Measurements from ENCODE around the gene HSF2BP. TPM values are rescaled to one million over a fixed set of nuclear protein-coding genes. Genes with fewer than 3 reads are reported as not detected.

The HSF2BP gene
- total RNA-seq, 1 experiment from 2014 or later, result 4.6 TPM

DNA sequence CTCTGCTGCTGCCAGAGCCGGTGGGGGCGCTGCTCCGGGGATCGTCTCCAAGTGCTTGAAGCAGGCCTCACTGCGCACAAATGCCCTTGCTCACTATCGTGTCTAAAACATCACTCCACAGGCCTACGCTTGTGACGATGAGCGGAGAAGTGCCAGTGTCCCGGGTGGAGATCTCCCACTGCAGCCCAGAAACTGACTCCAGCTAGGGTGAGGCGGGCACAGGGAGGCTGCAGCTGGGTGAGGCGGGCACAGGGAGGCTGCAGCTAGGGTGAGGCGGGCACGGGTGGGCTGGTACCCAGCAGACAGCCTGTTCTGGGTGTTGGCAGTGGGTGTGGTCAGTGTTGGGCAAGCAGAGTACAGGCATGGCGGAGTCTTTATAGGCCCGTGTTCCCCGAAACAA, 36.9 kb upstream of the HSF2BP start:
- CTCF ChIA-PET, result no interaction called here
- H3K9me2 ChIP-seq (ENCODE audit: insufficient read depth), result no peaks in the 10 kb centered on the region
- H3K4me2 ChIP-seq, result no peak overlapping the region
- no peak overlapping the region for H3K4me3 ChIP-seq
- DNase-seq, result no peak
- no peaks in the 10 kb centered on the region for H3K36me3 ChIP-seq (ENCODE audit: low read depth)
- H3K27ac ChIP-seq, result no peak overlapping the region
- H3K27me3 ChIP-seq (ENCODE audit: insufficient read depth, low read depth), result no peaks in the 10 kb centered on the region
- H4K20me1 ChIP-seq (ENCODE audit: insufficient read depth), result no peaks in the 10 kb centered on the region
- intact Hi-C loops (cut with micrococcal nuclease; ENCODE audit: unreplicated experiment), result no loop called here
- no peaks in the 10 kb centered on the region for H3K9me3 ChIP-seq (ENCODE audit: insufficient read depth, low read depth)
- BruUV-seq (replicated peaks), result no TSS peak
- no peaks in the 10 kb centered on the region for H3F3A ChIP-seq (ENCODE audit: insufficient read depth, low read depth)
- POLR2A ChIA-PET (ENCODE audit: unreplicated experiment), result no interaction called here
- no peaks in the 10 kb centered on the region for H3K79me2 ChIP-seq (ENCODE audit: low read depth)
- no peaks in the 10 kb centered on the region for H3K4me1 ChIP-seq (replicated peaks; ENCODE audit: insufficient read depth)
- no peak overlapping the region for H2AFZ ChIP-seq
- no peak for TF ChIP-seq EZH2 (IDR thresholded peaks at IDR 0.05; ENCODE audit: low read depth)
- TF ChIP-seq, protein P1, sequence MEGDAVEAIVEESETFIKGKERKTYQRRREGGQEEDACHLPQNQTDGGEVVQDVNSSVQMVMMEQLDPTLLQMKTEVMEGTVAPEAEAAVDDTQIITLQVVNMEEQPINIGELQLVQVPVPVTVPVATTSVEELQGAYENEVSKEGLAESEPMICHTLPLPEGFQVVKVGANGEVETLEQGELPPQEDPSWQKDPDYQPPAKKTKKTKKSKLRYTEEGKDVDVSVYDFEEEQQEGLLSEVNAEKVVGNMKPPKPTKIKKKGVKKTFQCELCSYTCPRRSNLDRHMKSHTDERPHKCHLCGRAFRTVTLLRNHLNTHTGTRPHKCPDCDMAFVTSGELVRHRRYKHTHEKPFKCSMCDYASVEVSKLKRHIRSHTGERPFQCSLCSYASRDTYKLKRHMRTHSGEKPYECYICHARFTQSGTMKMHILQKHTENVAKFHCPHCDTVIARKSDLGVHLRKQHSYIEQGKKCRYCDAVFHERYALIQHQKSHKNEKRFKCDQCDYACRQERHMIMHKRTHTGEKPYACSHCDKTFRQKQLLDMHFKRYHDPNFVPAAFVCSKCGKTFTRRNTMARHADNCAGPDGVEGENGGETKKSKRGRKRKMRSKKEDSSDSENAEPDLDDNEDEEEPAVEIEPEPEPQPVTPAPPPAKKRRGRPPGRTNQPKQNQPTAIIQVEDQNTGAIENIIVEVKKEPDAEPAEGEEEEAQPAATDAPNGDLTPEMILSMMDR (conservative IDR thresholded peaks at IDR 0.05), result no peak

- no peak for TF ChIP-seq EZH2 (IDR thresholded peaks at IDR 0.05; ENCODE audit: low read depth)
- TF ChIP-seq, protein P1 (conservative IDR thresholded peaks at IDR 0.05), result no peak
- H3K27me3 ChIP-seq (ENCODE audit: insufficient read depth, low read depth), result no peaks in the 10 kb centered on the region
- DNase-seq, result no peak
- H3F3A ChIP-seq (ENCODE audit: insufficient read depth, low read depth), result no peaks in the 10 kb centered on the region
- H3K4me2 ChIP-seq, result no peak overlapping the region
- H4K20me1 ChIP-seq (ENCODE audit: insufficient read depth), result no peaks in the 10 kb centered on the region
- POLR2A ChIA-PET (ENCODE audit: unreplicated experiment), result no interaction called here
- intact Hi-C loops (cut with micrococcal nuclease; ENCODE audit: unreplicated experiment), result no loop called here
- H3K9me3 ChIP-seq (ENCODE audit: insufficient read depth, low read depth), result no peaks in the 10 kb centered on the region
- no peaks in the 10 kb centered on the region for H3K9me2 ChIP-seq (ENCODE audit: insufficient read depth)
- H2AFZ ChIP-seq, result no peak overlapping the region
- H3K79me2 ChIP-seq (ENCODE audit: low read depth), result no peaks in the 10 kb centered on the region
- CTCF ChIA-PET, result no interaction called here
- no peaks in the 10 kb centered on the region for H3K4me1 ChIP-seq (replicated peaks; ENCODE audit: insufficient read depth)
- H3K4me3 ChIP-seq, result no peak overlapping the region
- BruUV-seq (replicated peaks), result no TSS peak
- no peak overlapping the region for H3K27ac ChIP-seq
- H3K36me3 ChIP-seq (ENCODE audit: low read depth), result no peaks in the 10 kb centered on the region
Measured at GRCh38 chr21:43694437-43695079, 35.3 kb upstream of the HSF2BP start.

DNA sequence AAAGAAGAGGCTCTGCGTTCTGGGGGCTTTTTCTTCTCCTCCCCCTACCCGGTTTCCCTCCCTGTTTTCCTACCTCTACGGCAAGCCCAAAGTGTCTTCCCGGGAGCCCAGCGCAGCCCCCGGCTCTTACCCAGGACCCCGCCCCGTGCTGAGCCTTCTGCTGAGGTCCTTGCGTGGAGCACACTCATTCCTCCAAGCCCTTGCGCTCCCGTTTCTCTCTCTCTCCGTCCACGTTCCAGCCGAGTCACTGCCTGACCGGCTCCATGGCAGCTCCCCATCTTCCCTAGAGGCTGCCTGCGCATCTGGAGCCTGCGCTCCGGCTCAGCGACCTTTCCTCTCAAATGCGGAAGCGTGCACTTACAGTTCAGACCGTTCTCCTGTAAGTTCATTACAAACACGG, 34.7 kb upstream of the HSF2BP start:
- BruUV-seq (replicated peaks), result no TSS peak
- TF ChIP-seq EZH2 (IDR thresholded peaks at IDR 0.05; ENCODE audit: low read depth), result no peak
- TF ChIP-seq, protein P1 (conservative IDR thresholded peaks at IDR 0.05), result no peak
- H2AFZ ChIP-seq, result no peak overlapping the region
- intact Hi-C loops (cut with micrococcal nuclease; ENCODE audit: unreplicated experiment), result no loop called here
- no peaks in the 10 kb centered on the region for H3K27me3 ChIP-seq (ENCODE audit: insufficient read depth, low read depth)
- H3K4me2 ChIP-seq, result no peak overlapping the region
- no peaks in the 10 kb centered on the region for H3K9me3 ChIP-seq (ENCODE audit: insufficient read depth, low read depth)
- no peaks in the 10 kb centered on the region for H3K4me1 ChIP-seq (replicated peaks; ENCODE audit: insufficient read depth)
- H3K9me2 ChIP-seq (ENCODE audit: insufficient read depth), result no peaks in the 10 kb centered on the region
- H4K20me1 ChIP-seq (ENCODE audit: insufficient read depth), result no peaks in the 10 kb centered on the region
- no peaks in the 10 kb centered on the region for H3K79me2 ChIP-seq (ENCODE audit: low read depth)
- H3F3A ChIP-seq (ENCODE audit: insufficient read depth, low read depth), result no peaks in the 10 kb centered on the region
- no peak overlapping the region for H3K27ac ChIP-seq
- H3K4me3 ChIP-seq, result no peak overlapping the region
- ChIA-PET POLR2A (ENCODE audit: unreplicated experiment) (no interaction called here), CTCF (no interaction called here)
- no peak for DNase-seq
- no peaks in the 10 kb centered on the region for H3K36me3 ChIP-seq (ENCODE audit: low read depth)

Data from PC-9 (cell line).